Calu3 (cell line): ENCODE measurements around the gene ZDHHC16. TPM values are rescaled to one million over a fixed set of nuclear protein-coding genes. Genes with fewer than 3 reads are reported as not detected.

Experiments
- Bru-seq: library from RNA; stranded (reverse); fragments of 400-500 nt; gene quantifications from one replicate; lab custom pipeline; 2021; lab: Mats Ljungman, UMichigan
- BruChase-seq, 2 experiments: library from RNA; stranded (reverse); fragments of 400-500 nt; gene quantifications; one replicate each; lab custom pipeline; 2021; lab: Mats Ljungman, UMichigan
- BruUV-seq: library from RNA; stranded (reverse); fragments of 400-500 nt; replicated peaks from 2 replicates; lab custom pipeline; 2021; lab: Mats Ljungman, UMichigan
- CTCF ChIA-PET: fragments of 300-600 bp; sonication (Branson Sonifier 250); formaldehyde crosslinking; loops from one replicate; lab custom pipeline; 2022; ENCODE audit warnings: antibody characterized with exemption; lab: Charles Lee
- DNase-seq: peaks from one replicate; pipeline ENCODE4 v3.0.0; 2022
- H3K27ac Mint-ChIP-seq: one replicate; pipeline ENCODE4 v1.8.0; 2022; ENCODE audit warnings: mixed read lengths; ENCODE audit not compliant: unreplicated experiment
- H3K27me3 Mint-ChIP-seq: one replicate; pipeline ENCODE4 v1.8.0; 2022; ENCODE audit warnings: mixed read lengths; ENCODE audit not compliant: unreplicated experiment
- H3K36me3 Mint-ChIP-seq: one replicate; pipeline ENCODE4 v1.8.0; 2022; ENCODE audit warnings: mild to moderate bottlenecking, moderate library complexity, mixed read lengths; ENCODE audit not compliant: insufficient read depth, unreplicated experiment
- H3K4me1 Mint-ChIP-seq: one replicate; pipeline ENCODE4 v1.8.0; 2022; ENCODE audit warnings: mild to moderate bottlenecking, low read depth, mixed read lengths; ENCODE audit not compliant: unreplicated experiment
- H3K4me3 Mint-ChIP-seq: one replicate; pipeline ENCODE4 v1.8.0; 2022; ENCODE audit warnings: mild to moderate bottlenecking, low read depth, moderate library complexity, mixed read lengths; ENCODE audit not compliant: unreplicated experiment
- H3K9me3 Mint-ChIP-seq: one replicate; pipeline ENCODE4 v1.8.0; 2022; ENCODE audit warnings: low read depth, mixed read lengths; ENCODE audit not compliant: unreplicated experiment
- intact Hi-C: fragments of 100-400 bp; cut with micrococcal nuclease; formaldehyde crosslinking; loops from one replicate; pipeline ENCODE4 v1.10.0; 2022; ENCODE audit not compliant: unreplicated experiment
- long read RNA-seq: library from polyadenylated mRNA; stranded (forward); transcript quantifications from one replicate; pipeline ENCODE4 v2.0.0, GENCODE V29; 2022
- total RNA-seq: library from RNA; stranded (reverse); gene quantifications from 2 replicates; pipeline ENCODE4 v1.2.3, GENCODE V29; 2022
- TF ChIP-seq, protein P1 (sequence below): fragments of 200-600 bp; IDR thresholded peaks from one replicate; pipeline ENCODE4 v1.8.0; 2022; ENCODE audit warnings: antibody characterized with exemption; ENCODE audit not compliant: unreplicated experiment

The ZDHHC16 gene
- total RNA-seq (25.7 and 27.7 TPM in 2 replicates), Bru-seq, nascent RNA (percentile 58 among the genes with signal in this experiment), BruChase-seq, experiment 1, labeled RNA remaining after a 6-hour chase (percentile 68 among the genes with signal in this experiment), BruChase-seq, experiment 2, labeled RNA remaining after a 2-hour chase (percentile 63 among the genes with signal in this experiment)
- long read RNA-seq, transcript ZDHHC16-206 (11 exons, 1,798 nt): major isoform, 27 of 55 reads
- long read RNA-seq, transcript ZDHHC16-202 (10 exons, 1,718 nt): minor isoform, 5 of 55 reads
- long read RNA-seq, partial matches to known transcripts: 1 of 55 reads
- long read RNA-seq, other reads (novel, unspliced or antisense): 17 of 55 reads

DNA sequence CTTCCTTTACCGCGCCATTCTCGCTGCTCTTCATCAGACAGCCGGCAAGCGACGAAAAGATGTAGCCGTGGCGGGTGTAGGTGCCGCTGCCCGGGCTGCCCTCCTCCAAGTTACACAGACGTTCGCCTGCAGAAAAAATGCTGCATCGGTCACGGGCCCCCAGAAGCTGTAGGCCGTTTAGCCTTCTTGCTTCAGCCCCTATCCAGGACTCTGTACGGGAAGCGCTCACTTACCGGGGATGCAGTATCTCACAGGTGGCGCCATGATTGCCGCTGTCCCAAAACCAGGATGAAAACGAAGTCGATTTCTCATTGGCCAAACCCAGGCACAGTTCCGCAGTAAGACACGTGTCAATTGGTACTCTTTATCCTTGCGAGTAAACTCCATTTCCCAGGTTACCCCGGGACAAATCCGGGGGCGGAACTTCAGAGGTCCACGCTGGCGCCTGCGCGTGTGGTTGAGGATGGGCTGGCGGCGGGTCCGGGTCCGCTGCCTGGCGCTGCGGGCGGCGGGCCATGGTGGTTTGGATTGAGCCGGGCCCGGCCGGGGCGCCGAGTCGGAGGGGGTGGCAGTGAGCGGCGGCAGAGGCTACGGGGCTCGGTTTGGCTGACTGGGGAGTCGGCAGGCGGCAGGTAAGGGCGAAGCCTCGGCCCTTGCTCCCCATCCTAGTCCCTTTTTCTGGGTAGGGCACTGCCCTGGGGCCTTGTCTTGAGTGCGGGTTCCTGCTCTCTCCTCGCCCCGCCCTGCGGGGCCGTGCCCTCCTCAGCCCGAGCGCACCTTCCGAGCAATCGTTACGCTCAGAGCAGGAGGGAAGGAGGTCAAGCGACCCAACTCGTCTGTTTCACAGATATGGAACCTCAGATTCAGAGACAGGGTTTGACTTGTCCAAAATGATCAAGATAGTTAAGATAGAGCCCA lies at the start of gene ZDHHC16, which contains the start of gene EXOSC1:
ZDHHC16 (plus strand) TSS at position 454 of the 918 bp plus-strand sequence. CDS start 5,501 bp downstream, outside the sequence.
EXOSC1 (minus strand) TSS at position 285 of the 918 bp plus-strand sequence; CDS start at position 264, 21 bp downstream.
- TF ChIP-seq, protein P1, sequence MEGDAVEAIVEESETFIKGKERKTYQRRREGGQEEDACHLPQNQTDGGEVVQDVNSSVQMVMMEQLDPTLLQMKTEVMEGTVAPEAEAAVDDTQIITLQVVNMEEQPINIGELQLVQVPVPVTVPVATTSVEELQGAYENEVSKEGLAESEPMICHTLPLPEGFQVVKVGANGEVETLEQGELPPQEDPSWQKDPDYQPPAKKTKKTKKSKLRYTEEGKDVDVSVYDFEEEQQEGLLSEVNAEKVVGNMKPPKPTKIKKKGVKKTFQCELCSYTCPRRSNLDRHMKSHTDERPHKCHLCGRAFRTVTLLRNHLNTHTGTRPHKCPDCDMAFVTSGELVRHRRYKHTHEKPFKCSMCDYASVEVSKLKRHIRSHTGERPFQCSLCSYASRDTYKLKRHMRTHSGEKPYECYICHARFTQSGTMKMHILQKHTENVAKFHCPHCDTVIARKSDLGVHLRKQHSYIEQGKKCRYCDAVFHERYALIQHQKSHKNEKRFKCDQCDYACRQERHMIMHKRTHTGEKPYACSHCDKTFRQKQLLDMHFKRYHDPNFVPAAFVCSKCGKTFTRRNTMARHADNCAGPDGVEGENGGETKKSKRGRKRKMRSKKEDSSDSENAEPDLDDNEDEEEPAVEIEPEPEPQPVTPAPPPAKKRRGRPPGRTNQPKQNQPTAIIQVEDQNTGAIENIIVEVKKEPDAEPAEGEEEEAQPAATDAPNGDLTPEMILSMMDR: no peak
- Mint-ChIP-seq H3K4me3 (peak within 1 kb of the TSS; percentile 98), H3K27ac (peak within 1 kb of the TSS; percentile 67), H3K27me3 (no peaks in the 10 kb centered on the region), H3K4me1 (peaks cover 15% of the 10 kb centered on the region), H3K36me3 (peaks cover 30% of the 10 kb centered on the region), H3K9me3 (no peaks in the 10 kb centered on the region)
- intact Hi-C loops: loop anchor here (1.0 kb wide), 1 partner anchor 39 kb away; no protein-coding TSS in a partner anchor
- DNase-seq: peak; percentile 82
- BruUV-seq: TSS peak; percentile 70
- CTCF ChIA-PET: no interaction called here

DNA sequence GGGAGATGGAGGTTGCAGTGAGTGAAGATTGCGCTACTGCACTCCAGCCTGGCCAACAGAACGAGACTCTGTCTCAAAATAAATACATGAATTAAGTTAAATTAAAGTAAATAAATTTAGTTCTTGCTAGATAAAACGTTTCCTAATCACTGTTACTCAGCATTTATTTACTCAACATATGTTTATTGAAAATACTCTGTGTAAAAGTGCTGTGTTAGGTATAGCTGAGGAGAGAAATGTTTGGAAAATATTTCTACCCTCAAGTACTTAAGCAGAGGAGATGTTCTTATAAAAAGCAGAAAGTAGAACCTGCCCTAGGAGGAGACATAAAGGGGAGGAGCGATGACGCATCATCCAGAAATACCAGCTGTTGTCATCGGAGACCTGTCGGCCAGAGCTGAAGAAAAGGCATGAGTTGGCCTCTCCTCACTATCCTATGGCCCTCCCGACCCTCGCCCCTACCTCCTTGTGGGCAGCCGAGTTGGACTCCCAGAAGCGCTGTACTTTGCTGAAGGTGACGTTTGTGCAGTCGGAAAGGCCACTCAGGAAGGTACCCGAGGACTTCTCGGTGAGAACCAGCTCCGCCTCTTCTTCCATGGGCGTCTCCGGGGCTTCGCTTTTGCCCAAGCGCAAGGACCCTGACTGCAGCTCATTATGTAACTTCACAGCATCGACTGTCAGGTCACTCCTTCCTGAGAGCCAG lies 46.0 kb upstream of the ZDHHC16 start:
- Mint-ChIP-seq H3K27ac (peak overlapping the region; percentile 95), H3K36me3 (peaks cover 30% of the 10 kb centered on the region), H3K4me1 (no peaks in the 10 kb centered on the region), H3K9me3 (no peaks in the 10 kb centered on the region), H3K4me3 (peak overlapping the region; percentile 88), H3K27me3 (no peaks in the 10 kb centered on the region)
- TF ChIP-seq, protein P1: no peak
- intact Hi-C loops: no loop called here
- BruUV-seq: no TSS peak
- CTCF ChIA-PET: interaction anchor here (2.0 kb wide), 1 partner anchor 121 kb away, joined by 9 read pairs; no protein-coding TSS in a partner anchor
- DNase-seq: peak; percentile 57

DNA sequence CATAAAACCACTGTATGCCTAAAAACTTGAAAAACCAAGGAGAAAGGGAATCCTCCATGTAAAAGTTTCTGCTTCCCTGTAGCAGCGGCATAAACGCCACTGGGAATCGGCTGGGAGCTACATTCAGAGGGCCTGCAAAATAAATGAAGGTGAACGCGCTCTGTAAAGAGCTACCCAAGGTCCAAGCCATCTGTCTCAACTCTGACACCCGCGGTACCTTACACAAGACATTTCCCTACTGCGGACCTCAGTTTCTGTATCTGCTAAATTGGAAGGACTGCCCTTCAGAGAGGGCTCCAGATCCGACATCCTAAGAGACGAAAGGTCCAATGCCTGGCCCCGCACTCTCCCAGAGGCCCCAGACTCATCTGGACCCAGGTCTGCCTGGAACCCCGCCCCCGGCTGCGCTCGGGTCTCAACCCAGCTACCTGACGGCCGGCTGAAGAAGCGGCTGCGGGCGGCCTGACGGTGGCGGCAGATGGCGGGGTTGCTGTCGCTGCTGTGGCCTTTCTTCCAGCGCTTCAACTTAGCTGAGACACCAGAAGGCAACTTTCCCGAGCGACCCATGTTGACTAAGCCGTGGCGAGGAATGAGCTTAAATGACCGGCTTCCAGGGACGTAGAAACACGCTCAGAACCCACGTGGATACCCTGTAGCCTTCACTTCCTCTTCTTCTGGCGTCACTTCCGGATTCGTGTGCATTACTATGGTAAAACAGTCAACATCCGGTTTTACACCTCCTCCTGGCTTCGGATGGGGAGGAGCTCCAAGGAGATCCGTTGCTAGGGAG lies 45.1 kb upstream of the ZDHHC16 start, which contains the start of gene RRP12:
RRP12 (minus strand) TSS at position 676 of the 790 bp plus-strand sequence; CDS start at position 567, 109 bp downstream.
- Mint-ChIP-seq H3K27me3 (no peaks in the 10 kb centered on the region), H3K36me3 (peaks cover 28% of the 10 kb centered on the region), H3K9me3 (no peaks in the 10 kb centered on the region), H3K4me1 (no peaks in the 10 kb centered on the region), H3K4me3 (peak within 1 kb of the TSS; percentile 88), H3K27ac (peak within 1 kb of the TSS; percentile 95)
- peak; percentile 79 for DNase-seq
- TSS peak; percentile 82 for BruUV-seq
- intact Hi-C loops: no loop called here
- TF ChIP-seq, protein P1: no peak
- CTCF ChIA-PET: interaction anchor here (0.6 to 2.0 kb wide), 6 partner anchors 10 to 164 kb away, joined by 3 to 9 read pairs (median 4); no protein-coding TSS in a partner anchor
